ENCODE data around the gene ARHGAP12.

The ARHGAP12 gene

GRCh38 chr10:31944071-31944433 lies 15.4 kb upstream of the ARHGAP12 start:
- no peak overlapping the region for H3K4me3 ChIP-seq (replicated peaks; ENCODE audit: insufficient read depth, low read length)
- no peak overlapping the region for H3K27ac ChIP-seq (replicated peaks)
- TF ChIP-seq SPI1 (IDR thresholded peaks at IDR 0.05; ENCODE audit: borderline replicate concordance, low read depth) = no peak
- TF ChIP-seq REST (IDR thresholded peaks at IDR 0.05; ENCODE audit: insufficient replicate concordance, low read depth) = no peak
- TF ChIP-seq, protein P1, sequence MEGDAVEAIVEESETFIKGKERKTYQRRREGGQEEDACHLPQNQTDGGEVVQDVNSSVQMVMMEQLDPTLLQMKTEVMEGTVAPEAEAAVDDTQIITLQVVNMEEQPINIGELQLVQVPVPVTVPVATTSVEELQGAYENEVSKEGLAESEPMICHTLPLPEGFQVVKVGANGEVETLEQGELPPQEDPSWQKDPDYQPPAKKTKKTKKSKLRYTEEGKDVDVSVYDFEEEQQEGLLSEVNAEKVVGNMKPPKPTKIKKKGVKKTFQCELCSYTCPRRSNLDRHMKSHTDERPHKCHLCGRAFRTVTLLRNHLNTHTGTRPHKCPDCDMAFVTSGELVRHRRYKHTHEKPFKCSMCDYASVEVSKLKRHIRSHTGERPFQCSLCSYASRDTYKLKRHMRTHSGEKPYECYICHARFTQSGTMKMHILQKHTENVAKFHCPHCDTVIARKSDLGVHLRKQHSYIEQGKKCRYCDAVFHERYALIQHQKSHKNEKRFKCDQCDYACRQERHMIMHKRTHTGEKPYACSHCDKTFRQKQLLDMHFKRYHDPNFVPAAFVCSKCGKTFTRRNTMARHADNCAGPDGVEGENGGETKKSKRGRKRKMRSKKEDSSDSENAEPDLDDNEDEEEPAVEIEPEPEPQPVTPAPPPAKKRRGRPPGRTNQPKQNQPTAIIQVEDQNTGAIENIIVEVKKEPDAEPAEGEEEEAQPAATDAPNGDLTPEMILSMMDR (IDR thresholded peaks at IDR 0.05; ENCODE audit: insufficient read depth, low read length) = no peak
- no peak for TF ChIP-seq POLR2AphosphoS5 (IDR thresholded peaks at IDR 0.05; ENCODE audit: low read depth)
- TF ChIP-seq GABPA (IDR thresholded peaks at IDR 0.05; ENCODE audit: low read depth) = no peak
- H3K27me3 ChIP-seq (ENCODE audit: insufficient read depth, poor library complexity, severe bottlenecking) = peaks cover 2% of the 10 kb centered on the region
- no peak for DNase-seq (ENCODE audit: low read depth in 1 of 2, low spot score in 1 of 2)

DNA sequence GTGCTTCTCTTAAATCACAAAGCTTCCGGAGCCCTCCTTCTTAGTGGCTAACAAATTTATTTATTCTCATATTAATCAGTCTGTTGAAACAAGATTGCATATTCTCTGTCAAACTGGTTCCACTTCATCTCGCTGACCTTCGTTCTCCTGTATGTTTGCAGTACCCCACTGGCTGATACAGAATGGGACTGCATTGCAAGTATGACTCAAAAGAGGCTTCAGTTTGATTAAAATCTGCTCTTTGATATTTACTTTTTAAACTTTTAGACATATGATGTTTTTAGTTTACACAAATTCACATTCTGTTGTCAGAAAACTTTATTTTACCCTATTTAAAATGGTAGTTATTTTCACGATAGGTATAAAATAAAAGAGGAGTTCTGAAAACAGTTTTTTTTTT lies 14.3 kb upstream of the ARHGAP12 start:
- H3K27me3 ChIP-seq (ENCODE audit: insufficient read depth, poor library complexity, severe bottlenecking) = peaks cover 2% of the 10 kb centered on the region
- H3K27ac ChIP-seq (replicated peaks) = no peak overlapping the region
- DNase-seq (ENCODE audit: low read depth in 1 of 2, low spot score in 1 of 2) = no peak
- no peak for TF ChIP-seq SPI1 (IDR thresholded peaks at IDR 0.05; ENCODE audit: borderline replicate concordance, low read depth)
- TF ChIP-seq POLR2AphosphoS5 (IDR thresholded peaks at IDR 0.05; ENCODE audit: low read depth) = no peak
- no peak for TF ChIP-seq GABPA (IDR thresholded peaks at IDR 0.05; ENCODE audit: low read depth)
- TF ChIP-seq, protein P1 (IDR thresholded peaks at IDR 0.05; ENCODE audit: insufficient read depth, low read length) = no peak
- no peak for TF ChIP-seq REST (IDR thresholded peaks at IDR 0.05; ENCODE audit: insufficient replicate concordance, low read depth)
- no peak overlapping the region for H3K4me3 ChIP-seq (replicated peaks; ENCODE audit: insufficient read depth, low read length)

DNA sequence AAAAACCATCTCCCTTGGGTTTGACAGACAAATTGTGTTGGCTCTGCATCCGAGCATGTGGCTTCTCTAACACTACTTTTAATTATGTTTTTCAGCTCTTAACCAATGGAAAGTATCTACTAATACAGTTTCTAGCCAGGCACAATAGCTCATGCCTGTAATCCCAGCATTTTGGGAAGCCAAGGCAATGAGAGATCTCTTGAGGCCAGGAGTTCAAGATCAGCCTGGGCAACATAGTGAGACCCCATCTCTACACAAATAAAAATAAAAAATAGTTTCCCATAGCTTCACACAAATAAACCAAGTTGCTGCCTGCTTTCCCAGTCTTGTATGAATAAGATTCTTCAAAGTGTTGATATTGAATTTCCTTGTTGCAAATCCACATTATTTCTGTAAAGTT lies 13.8 kb upstream of the ARHGAP12 start:
- Histone ChIP-seq H3K4me3 (replicated peaks; ENCODE audit: insufficient read depth, low read length) (no peak overlapping the region), H3K27ac (replicated peaks) (no peak overlapping the region), H3K27me3 (ENCODE audit: insufficient read depth, poor library complexity, severe bottlenecking) (peaks cover 2% of the 10 kb centered on the region)
- DNase-seq (ENCODE audit: low read depth in 1 of 2, low spot score in 1 of 2) = no peak
- TF ChIP-seq REST (IDR thresholded peaks at IDR 0.05; ENCODE audit: insufficient replicate concordance, low read depth) = no peak
- no peak for TF ChIP-seq POLR2AphosphoS5 (IDR thresholded peaks at IDR 0.05; ENCODE audit: low read depth)
- TF ChIP-seq GABPA (IDR thresholded peaks at IDR 0.05; ENCODE audit: low read depth) = no peak
- TF ChIP-seq SPI1 (IDR thresholded peaks at IDR 0.05; ENCODE audit: borderline replicate concordance, low read depth) = no peak
- TF ChIP-seq, protein P1 (IDR thresholded peaks at IDR 0.05; ENCODE audit: insufficient read depth, low read length) = no peak
